HepG2 (cell line): ENCODE data around the gene PARD3. TPM values are rescaled to one million over a fixed set of nuclear protein-coding genes. Genes with fewer than 3 reads are reported as not detected.

Source experiments
- ATAC-seq: fragments of 200-7000 bp; cut with Tn5 transposase; 3 replicates; pipeline ENCODE4 v1.9.1; 2020; ENCODE audit warnings: mild to moderate bottlenecking, moderate library complexity
- BruUV-seq: library from RNA; stranded (reverse); fragments of 400-500 nt; replicated peaks from 2 replicates; lab custom pipeline; 2021; lab: Mats Ljungman, UMichigan
- CTCF ChIA-PET: fragments of 300-600 bp; formaldehyde crosslinking; extraction: SDS; loops from one replicate; lab custom pipeline; 2021; ENCODE audit warnings: low total read pairs, inconsistent platforms, low intra/inter-chr PET ratio; lab: Yijun Ruan, JAX
- POLR2A ChIA-PET: fragments of 350-600 bp; sonication (Branson Sonifier 250); formaldehyde crosslinking; loops from one replicate; lab custom pipeline; 2020; ENCODE audit warnings: antibody characterized with exemption, inconsistent platforms; lab: Yijun Ruan, JAX
- DNase-seq: peaks from one replicate; pipeline ENCODE4 v3.0.0-alpha.2; 2015; ENCODE audit warnings: low spot score
- FAIRE-seq: peaks from 3 replicates; lab custom pipeline; 2011; peaks lifted over from hg19 to GRCh38; lab: Jason Lieb, UNC
- H2AFZ ChIP-seq: one replicate; pipeline ENCODE4 v1.6.1; 2011; ENCODE audit warnings: low read length, inconsistent platforms
- H3K27ac ChIP-seq: fragments of 300-600 bp; 3 replicates; pipeline ENCODE4 v1.8.0; 2011; ENCODE audit warnings: mixed run types, mild to moderate bottlenecking, mixed read lengths, low read length, inconsistent platforms; ENCODE audit not compliant: insufficient read depth; ENCODE audit errors: extremely low read length
- H3K27me3 ChIP-seq, 2 experiments: fragments of 200-600 bp in 1 of 2; 2 replicates in 1 of 2; 3 replicates in 1 of 2; pipeline versions ENCODE4 v1.6.0 to v1.8.0; 2011; ENCODE audit warnings: low read length in 2 of 2, mild to moderate bottlenecking in 2 of 2, moderate library complexity in 2 of 2, inconsistent platforms in 1 of 2; ENCODE audit not compliant: insufficient read depth in 2 of 2, control insufficient read depth in 1 of 2
- H3K36me3 ChIP-seq, 2 experiments: fragments of 200-600 bp in 1 of 2; replicated peaks in 1 of 2; 2 replicates in 1 of 2; 3 replicates in 1 of 2; pipeline versions ENCODE4 v1.5.1 to v1.8.0; 2011; ENCODE audit warnings: low read length in 2 of 2, inconsistent platforms in 1 of 2; ENCODE audit not compliant: insufficient read depth in 2 of 2, control insufficient read depth in 1 of 2
- H3K4me1 ChIP-seq: 2 replicates; pipeline ENCODE4 v1.5.1; 2012; ENCODE audit warnings: low read length, inconsistent platforms; ENCODE audit not compliant: insufficient read depth
- H3K4me2 ChIP-seq: 2 replicates; pipeline ENCODE4 v1.6.0; 2011; ENCODE audit warnings: low read depth, low read length, inconsistent platforms
- H3K4me3 ChIP-seq, 3 experiments: fragments of 200-600 bp in 1 of 3; sonication (generic), shearing (Covaris generic) in 1 of 3; replicated peaks in 1 of 3; 2 replicates each; pipeline ENCODE4 v1.5.1; 2011 to 2016; ENCODE audit warnings: low read length in 3 of 3, inconsistent platforms in 2 of 3, low read depth in 2 of 3, mild to moderate bottlenecking in 2 of 3, control low read depth in 1 of 3, mixed read lengths in 1 of 3; ENCODE audit not compliant: insufficient read depth in 1 of 3
- H3K79me2 ChIP-seq: one replicate; pipeline ENCODE4 v1.6.1; 2011; ENCODE audit warnings: low read length, inconsistent platforms; ENCODE audit not compliant: insufficient read depth
- H3K9ac ChIP-seq: 2 replicates; pipeline ENCODE4 v1.6.0; 2011; ENCODE audit warnings: mild to moderate bottlenecking, low read depth, low read length, inconsistent platforms; ENCODE audit not compliant: insufficient read depth
- H3K9me3 ChIP-seq: 2 replicates; pipeline ENCODE4 v1.5.1; 2012; ENCODE audit warnings: mild to moderate bottlenecking, low read length
- H4K20me1 ChIP-seq: 2 replicates; pipeline ENCODE4 v1.6.0; 2011; ENCODE audit warnings: inconsistent platforms, mild to moderate bottlenecking, low read length, moderate library complexity; ENCODE audit not compliant: insufficient read depth
- CSRNP1 ChIP-seq: sonication (generic); formaldehyde crosslinking; IDR thresholded peaks from 2 replicates; pipeline ENCODE4 v1.8.1; 2023; ENCODE audit warnings: mild to moderate bottlenecking, missing genetic modification reagents
- CTCF ChIP-seq: sonication (generic); formaldehyde crosslinking; IDR thresholded peaks from 2 replicates; pipeline ENCODE4 v1.5.0; 2020; ENCODE audit warnings: mild to moderate bottlenecking, missing genetic modification reagents, moderate library complexity
- MAFK ChIP-seq, 2 experiments: IDR thresholded peaks in 1 of 2; conservative IDR thresholded peaks in 1 of 2; 2 replicates each; pipeline ENCODE4 v1.6.1; 2011; ENCODE audit warnings: improper control_type of control experiment in 2 of 2, low read length in 2 of 2
- MTERF4 ChIP-seq: sonication (generic); formaldehyde crosslinking; IDR thresholded peaks from 2 replicates; pipeline ENCODE4 v1.8.0; 2023; ENCODE audit warnings: mild to moderate bottlenecking, missing genetic modification reagents
- SATB2 ChIP-seq: sonication (generic); formaldehyde crosslinking; IDR thresholded peaks from 2 replicates; pipeline ENCODE4 v1.5.0; 2020; ENCODE audit warnings: missing genetic modification reagents
- SOX6 ChIP-seq, 2 experiments: fragments of 450-650 bp in 1 of 2; sonication (generic) in 1 of 2; formaldehyde crosslinking in 1 of 2; IDR thresholded peaks; 2 replicates each; pipeline versions ENCODE4 v1.4.0 to v1.6.1; 2017 to 2020; ENCODE audit warnings: antibody characterized with exemption in 1 of 2, mild to moderate bottlenecking in 1 of 2, missing genetic modification reagents in 1 of 2
- XRCC5 ChIP-seq: fragments of 200-400 bp; formaldehyde crosslinking; optimal IDR thresholded peaks from 2 replicates; pipeline ENCODE3; 2017; ENCODE audit warnings: mild to moderate bottlenecking, low read length
- ZNF124 ChIP-seq: sonication (generic); formaldehyde crosslinking; IDR thresholded peaks from 2 replicates; pipeline ENCODE4 v1.4.0; 2020; ENCODE audit warnings: missing genetic modification reagents
- ZNF446 ChIP-seq: sonication (generic); formaldehyde crosslinking; IDR thresholded peaks from 2 replicates; pipeline ENCODE4 v1.5.0; 2020; ENCODE audit warnings: mild to moderate bottlenecking, missing genetic modification reagents
- WGBS: methylation state at CpG from one replicate; pipeline ENCODE4 v1.1.6; 2017; ENCODE audit warnings: low lambda C conversion rate; 5-methylcytosine and 5-hydroxymethylcytosine counted together
- in situ Hi-C: cut with HindIII; loops from 2 replicates; pipeline ENCODE4 v1.10.0; 2017; ENCODE audit warnings: low pct_unique_long_range_greater_than_20kb; ENCODE audit not compliant: extremely low pct_ligation_motif_present
- intact Hi-C: fragments of 100-400 bp; cut with micrococcal nuclease; formaldehyde crosslinking; loops from one replicate; pipeline ENCODE4 v1.10.0; 2022; ENCODE audit not compliant: unreplicated experiment
- polyA plus RNA-seq, 8 experiments: library from polyadenylated mRNA; depleted of rRNA in 3 of 8; stranded (reverse) in 7 of 8; unstranded in 1 of 8; fragments of >200 nt; fragmentation: Illumina TruSeq in 4 of 8; extraction: Trizol in 4 of 8; gene quantifications; 2 replicates each; pipeline versions ENCODE4 v1.2.1 to v1.2.3, GENCODE V29; 2011 to 2016; ENCODE audit warnings: low read depth in 4 of 8, missing spikeins in 1 of 8, mixed read lengths in 1 of 8; ENCODE audit not compliant: insufficient read depth in 1 of 8
- total RNA-seq, 5 experiments: library from RNA; depleted of rRNA; stranded (reverse); fragments of >200 nt; fragmentation: Illumina TruSeq; extraction: Trizol; gene quantifications; 2 replicates each; pipeline ENCODE4 v1.2.3, GENCODE V29; 2016; ENCODE audit warnings: low read depth in 1 of 5

PARD3 gene
- total and polyA plus RNA-seq, 2 of the 13 experiments (the other 11 are each of a cell fraction or from before 2014, with no cell fraction given): 40.9 to 60.0 TPM

- no peak for TF ChIP-seq XRCC5
- no peak for TF ChIP-seq CSRNP1 (CRISPR knock-in tag)
- no peak for TF ChIP-seq SATB2
- TF ChIP-seq ZNF446 (CRISPR knock-in tag): no peak
- no peak overlapping the region for H3K9ac ChIP-seq
- POLR2A ChIA-PET: no interaction called here
- CTCF ChIA-PET: no interaction called here
- H3K27ac ChIP-seq: no peak overlapping the region
- in situ Hi-C loops (no loop called here), intact Hi-C loops (no loop called here)
- H3K4me2 ChIP-seq: no peak overlapping the region
- H2AFZ ChIP-seq: no peak overlapping the region
- H3K4me1 ChIP-seq: peaks cover 70% of the 10 kb centered on the region
- ATAC-seq (no peak), DNase-seq (no peak), FAIRE-seq (no peak)
- H3K4me3 ChIP-seq: no peak overlapping the region
- no peaks in the 10 kb centered on the region for H3K9me3 ChIP-seq
- WGBS: 87% methylated on average over 6 of the region's 7 CpGs
- H3K27me3 ChIP-seq: no peaks in the 10 kb centered on the region
- no TSS peak for BruUV-seq
- H3K79me2 ChIP-seq: peaks cover 86% of the 10 kb centered on the region
- no peaks in the 10 kb centered on the region for H3K36me3 ChIP-seq
- peaks cover 16% of the 10 kb centered on the region for H4K20me1 ChIP-seq
These were observed 71.3 kb downstream of the PARD3 start for GRCh38 chr10:34743814-34744213.

GRCh38 chr10:34742456-34742855 lies 72.6 kb downstream of the PARD3 start:
- ChIA-PET POLR2A (no interaction called here), CTCF (no interaction called here)
- BruUV-seq: no TSS peak
- H3K27ac ChIP-seq: no peak overlapping the region
- peaks cover 86% of the 10 kb centered on the region for H3K79me2 ChIP-seq
- H4K20me1 ChIP-seq: peaks cover 12% of the 10 kb centered on the region; the same call in 1 of the 2 replicates
- no peak for ATAC-seq
- TF ChIP-seq ZNF124 (CRISPR knock-in tag) (no peak), MAFK (conservative IDR thresholded peaks at IDR 0.05 in 1 of 2, IDR thresholded peaks at IDR 0.05 in 1 of 2; ENCODE audit: low read length in 2 of 2) (peak in 1 of 2 experiments; percentile 10; a peak in 1 of 4 replicates), MTERF4 (CRISPR knock-in tag) (no peak), CTCF (no peak), SOX6 (IDR thresholded peaks at IDR 0.05) (no peak), SOX6 (CRISPR knock-in tag; IDR thresholded peaks at IDR 0.05) (no peak)
- FAIRE-seq: no peak
- H3K4me1 ChIP-seq: peaks cover 79% of the 10 kb centered on the region
- H3K9ac ChIP-seq: no peak overlapping the region
- 95% methylated on average over 6 of the region's 6 CpGs for WGBS
- in situ Hi-C loops (no loop called here), intact Hi-C loops (no loop called here)
- no peaks in the 10 kb centered on the region for H3K36me3 ChIP-seq
- H3K9me3 ChIP-seq: no peaks in the 10 kb centered on the region
- no peak overlapping the region for H3K4me3 ChIP-seq
- H2AFZ ChIP-seq: no peak overlapping the region
- no peaks in the 10 kb centered on the region for H3K27me3 ChIP-seq
- no peak overlapping the region for H3K4me2 ChIP-seq
- DNase-seq: no peak
